Liver (tissue), 9 donors: ENCODE results near the gene FNIP1. TPM values are rescaled to one million over a fixed set of nuclear protein-coding genes. Genes with fewer than 3 reads are reported as not detected.

Experiments
- DNase-seq: peaks from one replicate; pipeline ENCODE4 v3.0.0-alpha.2; 2017; ENCODE audit warnings: low spot score
- H3K27ac ChIP-seq, 2 donors: one replicate each; pipeline ENCODE4 v1.7.0; 2013; ENCODE audit warnings: inconsistent platforms in 2 of 2, low read length in 2 of 2, control low read depth in 1 of 2, low read depth in 1 of 2, mild to moderate bottlenecking in 1 of 2
- H3K27me3 ChIP-seq, 4 donors: one replicate each; pipeline versions ENCODE4 v1.6.1 to v1.7.0; 2013; ENCODE audit warnings: low read length in 3 of 4, inconsistent platforms in 1 of 4, mild to moderate bottlenecking in 1 of 4, moderate library complexity in 1 of 4; ENCODE audit not compliant: control insufficient read depth in 4 of 4, insufficient read depth in 4 of 4
- H3K36me3 ChIP-seq, 4 donors: one replicate each; pipeline versions ENCODE4 v1.6.1 to v1.7.0; 2013; ENCODE audit warnings: low read length in 3 of 4, mild to moderate bottlenecking in 3 of 4, low read depth in 1 of 4, moderate library complexity in 1 of 4; ENCODE audit not compliant: control insufficient read depth in 4 of 4, insufficient read depth in 3 of 4
- H3K4me1 ChIP-seq, 4 donors: one replicate each; pipeline versions ENCODE4 v1.6.1 to v1.7.0; 2013; ENCODE audit warnings: low read length in 3 of 4, mild to moderate bottlenecking in 3 of 4, moderate library complexity in 1 of 4; ENCODE audit not compliant: control insufficient read depth in 4 of 4, insufficient read depth in 4 of 4
- H3K4me3 ChIP-seq, 3 donors: one replicate each; pipeline versions ENCODE4 v1.6.1 to v1.7.0; 2013; ENCODE audit warnings: low read length in 3 of 3, control low read depth in 1 of 3, low read depth in 1 of 3, mild to moderate bottlenecking in 1 of 3
- H3K9ac ChIP-seq, 2 donors: one replicate each; pipeline ENCODE4 v1.7.0; 2013; ENCODE audit warnings: low read length in 2 of 2, mild to moderate bottlenecking in 2 of 2, moderate library complexity in 2 of 2, control low read depth in 1 of 2, low read depth in 1 of 2
- H3K9me3 ChIP-seq, 4 donors: one replicate each; pipeline versions ENCODE4 v1.6.1 to v1.7.0; 2013; ENCODE audit warnings: low read length in 3 of 4; ENCODE audit not compliant: control insufficient read depth in 4 of 4
- ATF3 ChIP-seq: IDR thresholded peaks from 2 replicates; pipeline ENCODE4 v1.6.1; 2016; ENCODE audit warnings: antibody characterized with exemption
- CTCF ChIP-seq: fragments of 150-350 bp; IDR thresholded peaks from 2 replicates; pipeline ENCODE4 v1.5.1; 2017; ENCODE audit warnings: improper control_type of control experiment, low read depth, low read length; ENCODE audit not compliant: missing input control
- EGR1 ChIP-seq, 2 donors: IDR thresholded peaks; 2 replicates each; pipeline ENCODE4 v1.6.1; 2016 to 2018; ENCODE audit warnings: antibody characterized with exemption in 2 of 2, low read depth in 2 of 2
- FOXA1 ChIP-seq: IDR thresholded peaks from 2 replicates; pipeline ENCODE4 v1.6.1; 2016; ENCODE audit warnings: antibody characterized with exemption
- FOXA2 ChIP-seq: IDR thresholded peaks from 2 replicates; pipeline ENCODE4 v1.6.1; 2016; ENCODE audit warnings: antibody characterized with exemption
- GABPA ChIP-seq, 2 donors: IDR thresholded peaks in 1 of 2; conservative IDR thresholded peaks in 1 of 2; 2 replicates each; pipeline ENCODE4 v1.6.1; 2016; ENCODE audit warnings: antibody characterized with exemption in 2 of 2, mild to moderate bottlenecking in 1 of 2, moderate library complexity in 1 of 2
- HNF4A ChIP-seq, 2 donors: conservative IDR thresholded peaks; 2 replicates each; pipeline ENCODE4 v1.6.1; 2016; ENCODE audit warnings: antibody characterized with exemption in 2 of 2, mild to moderate bottlenecking in 2 of 2
- HNF4G ChIP-seq: IDR thresholded peaks from 2 replicates; pipeline ENCODE4 v1.6.1; 2016; ENCODE audit warnings: antibody characterized with exemption
- JUND ChIP-seq, 2 donors: IDR thresholded peaks; 2 replicates each; pipeline ENCODE4 v1.6.1; 2016; ENCODE audit warnings: antibody characterized with exemption in 2 of 2
- MAX ChIP-seq: IDR thresholded peaks from 2 replicates; pipeline ENCODE4 v1.6.1; 2016; ENCODE audit warnings: antibody characterized with exemption
- NR2F2 ChIP-seq: IDR thresholded peaks from 2 replicates; pipeline ENCODE4 v1.6.1; 2016; ENCODE audit warnings: antibody characterized with exemption
- RAD21 ChIP-seq, 2 donors: IDR thresholded peaks; 2 replicates each; pipeline ENCODE4 v1.6.1; 2016; ENCODE audit warnings: antibody characterized with exemption in 2 of 2, mild to moderate bottlenecking in 2 of 2
- REST ChIP-seq: IDR thresholded peaks from 2 replicates; pipeline ENCODE4 v1.6.1; 2016; ENCODE audit warnings: antibody characterized with exemption, mild to moderate bottlenecking
- RXRA ChIP-seq, 2 donors: IDR thresholded peaks; 2 replicates each; pipeline ENCODE4 v1.6.1; 2017 to 2018; ENCODE audit warnings: antibody characterized with exemption in 2 of 2, mild to moderate bottlenecking in 1 of 2
- SP1 ChIP-seq: IDR thresholded peaks from 2 replicates; pipeline ENCODE4 v1.6.1; 2018; ENCODE audit warnings: antibody characterized with exemption, mild to moderate bottlenecking
- TAF1 ChIP-seq: conservative IDR thresholded peaks from 2 replicates; pipeline ENCODE4 v1.6.1; 2016; ENCODE audit warnings: antibody characterized with exemption, mild to moderate bottlenecking
- YY1 ChIP-seq: IDR thresholded peaks from 2 replicates; pipeline ENCODE4 v1.6.1; 2016; ENCODE audit warnings: antibody characterized with exemption, mild to moderate bottlenecking
- ZBTB33 ChIP-seq: IDR thresholded peaks from 2 replicates; pipeline ENCODE4 v1.6.1; 2016; ENCODE audit warnings: antibody characterized with exemption
- WGBS: extraction: QIAGEN DNeasy Blood & Tissue Kit; methylation state at CpG from one replicate; pipeline ENCODE4 v1.1.7; 2013; 5-methylcytosine and 5-hydroxymethylcytosine counted together
- polyA plus RNA-seq, 2 donors: library from polyadenylated mRNA; stranded (reverse) in 1 of 2; unstranded in 1 of 2; fragments of 200-250 nt in 1 of 2; fragments of >200 nt in 1 of 2; fragmentation: Nextera tagmentation in 1 of 2; extraction: Ambion mirVana in 1 of 2; gene quantifications; one replicate each; pipeline versions ENCODE4 v1.2.1 to v1.2.3, GENCODE V29; 2013 to 2015
- total RNA-seq, 2 donors: library from RNA; depleted of rRNA; stranded (reverse); fragments of >200 nt; gene quantifications; one replicate each; pipeline ENCODE4 v1.2.3, GENCODE V29; 2014
- donor health status: healthy.
- donor health status: healthy.
- donor health status: healthy.
- donor health status: healthy.
- donor health status: healthy.

FNIP1 gene
- total and polyA plus RNA-seq, 4 donors: 3.7 to 34.0 (median 13.8) TPM

- H3K4me3 ChIP-seq: no peak overlapping the region
- H3K9me3 ChIP-seq: no peaks in the 10 kb centered on the region
- H3K27ac ChIP-seq: no peak overlapping the region
- TF ChIP-seq REST: no peak
- TF ChIP-seq JUND (IDR thresholded peaks at IDR 0.05): no peak
- TF ChIP-seq FOXA2: no peak
- no peak for TF ChIP-seq MAX
- TF ChIP-seq HNF4G: no peak
- TF ChIP-seq RXRA (IDR thresholded peaks at IDR 0.05): no peak
- no peak for TF ChIP-seq EGR1 (IDR thresholded peaks at IDR 0.05; ENCODE audit: low read depth in 2 of 2)
- TF ChIP-seq NR2F2: no peak
- no peak for TF ChIP-seq TAF1
- no peak for TF ChIP-seq SP1
- H3K27me3 ChIP-seq: no peaks in the 10 kb centered on the region
- WGBS: 97% methylated on average over 1 of the region's 1 CpG
- DNase-seq: no peak
- no peaks in the 10 kb centered on the region for H3K36me3 ChIP-seq
- H3K4me1 ChIP-seq: no peaks in the 10 kb centered on the region
- no peak overlapping the region for H3K9ac ChIP-seq
Measured at GRCh38 chr5:131609774-131610173, 187.0 kb downstream of the FNIP1 start.

GRCh38 chr5:131608597-131608996, 188.2 kb downstream of the FNIP1 start:
- H3K27ac ChIP-seq: no peak overlapping the region
- 84% methylated on average over 5 of the region's 5 CpGs for WGBS
- no peaks in the 10 kb centered on the region for H3K36me3 ChIP-seq
- H3K4me3 ChIP-seq: no peak overlapping the region
- TF ChIP-seq MAX (no peak), EGR1 (IDR thresholded peaks at IDR 0.05; ENCODE audit: low read depth in 2 of 2) (no peak), CTCF (no peak), GABPA (IDR thresholded peaks at IDR 0.05 in 1 of 2, conservative IDR thresholded peaks at IDR 0.05 in 1 of 2) (no peak), RAD21 (IDR thresholded peaks at IDR 0.05) (no peak), JUND (IDR thresholded peaks at IDR 0.05) (no peak), ATF3 (no peak), TAF1 (no peak), FOXA2 (no peak), YY1 (no peak), ZBTB33 (no peak), NR2F2 (no peak), FOXA1 (no peak), RXRA (IDR thresholded peaks at IDR 0.05) (no peak), SP1 (no peak), HNF4G (no peak), HNF4A (conservative IDR thresholded peaks at IDR 0.05) (no peak), REST (no peak)
- no peak overlapping the region for H3K9ac ChIP-seq
- H3K27me3 ChIP-seq: no peaks in the 10 kb centered on the region
- no peaks in the 10 kb centered on the region for H3K9me3 ChIP-seq
- H3K4me1 ChIP-seq: no peaks in the 10 kb centered on the region
- no peak for DNase-seq
